ACC112 (cell line): ENCODE data around the gene ACVR2B.
"Not testable (repeated sequence)": the region's sequence is repeated elsewhere in the genome, so short reads cannot be mapped to it uniquely, and the experiment has no call there.

Experiments used
- H2AFZ ChIP-seq: fragments of 200-600 bp; sonication (generic); one replicate; pipeline ENCODE4 v1.6.0; 2017; ENCODE audit warnings: antibody characterized with exemption, low read length; ENCODE audit not compliant: unreplicated experiment
- H3K27ac ChIP-seq: fragments of 200-600 bp; sonication (generic); 2 replicates; pipeline ENCODE4 v1.5.1; 2014; ENCODE audit warnings: low read depth, mild to moderate bottlenecking, antibody characterized with exemption, low read length, moderate library complexity
- H3K27me3 ChIP-seq: fragments of 200-600 bp; sonication (generic); 2 replicates; pipeline ENCODE4 v1.6.1; 2014; ENCODE audit warnings: mild to moderate bottlenecking, antibody characterized with exemption, low read length, moderate library complexity, mixed read lengths; ENCODE audit not compliant: insufficient read depth
- H3K36me3 ChIP-seq: fragments of 200-600 bp; sonication (generic); 2 replicates; pipeline ENCODE4 v1.6.1; 2016; ENCODE audit warnings: mild to moderate bottlenecking, antibody characterized with exemption, low read length, moderate library complexity, mixed read lengths; ENCODE audit not compliant: insufficient read depth
- H3K4me1 ChIP-seq: fragments of 200-600 bp; sonication (generic); one replicate; pipeline ENCODE4 v1.6.1; 2016; ENCODE audit warnings: low read length, mixed read lengths; ENCODE audit not compliant: insufficient read depth, unreplicated experiment, control insufficient read depth
- H3K4me3 ChIP-seq: fragments of 200-600 bp; sonication (generic); 2 replicates; pipeline ENCODE4 v1.5.1; 2014; ENCODE audit warnings: mild to moderate bottlenecking, low read depth, low read length
- H3K79me2 ChIP-seq: fragments of 200-600 bp; sonication (generic); one replicate; pipeline ENCODE4 v1.6.0; 2016; ENCODE audit warnings: low read length; ENCODE audit not compliant: control insufficient read depth, unreplicated experiment, insufficient read depth

Gene ACVR2B

GRCh38 chr3:38453075-38453912 lies at the start of gene ACVR2B:
Gene ACVR2B, plus strand, starts transcription at chr3:38453890. Its CDS starts 433 bp downstream, at chr3:38454323.
- peak within 1 kb of the TSS; percentile 94 for H3K4me3 ChIP-seq
- no peak within 1 kb of the TSS for H3K27ac ChIP-seq
- peaks cover 4% of the 10 kb centered on the region for H3K4me1 ChIP-seq
- H3K79me2 ChIP-seq, result no peaks in the 10 kb centered on the region
- no peaks in the 10 kb centered on the region for H3K27me3 ChIP-seq
- no peaks in the 10 kb centered on the region for H3K36me3 ChIP-seq
- peak within 1 kb of the TSS; percentile 92 for H2AFZ ChIP-seq

- Histone ChIP-seq H2AFZ (no peak overlapping the region), H3K27me3 (no peaks in the 10 kb centered on the region), H3K4me3 (no peak overlapping the region), H3K27ac (no peak overlapping the region), H3K36me3 (peaks cover 14% of the 10 kb centered on the region; the same call in 1 of the 2 replicates), H3K4me1 (peaks cover 7% of the 10 kb centered on the region), H3K79me2 (no peaks in the 10 kb centered on the region)
Observed at GRCh38 chr3:38404286-38404685, 49.4 kb upstream of the ACVR2B start.

GRCh38 chr3:38411591-38411990 lies 42.1 kb upstream of the ACVR2B start:
- no peaks in the 10 kb centered on the region for H3K36me3 ChIP-seq
- H3K4me1 ChIP-seq, result no peaks in the 10 kb centered on the region
- H3K27me3 ChIP-seq, result no peaks in the 10 kb centered on the region
- no peak overlapping the region for H3K27ac ChIP-seq
- no peak overlapping the region for H2AFZ ChIP-seq
- no peaks in the 10 kb centered on the region for H3K79me2 ChIP-seq
- H3K4me3 ChIP-seq, result no peak overlapping the region

GRCh38 chr3:38420758-38421157 lies 32.9 kb upstream of the ACVR2B start:
- H3K27ac ChIP-seq, H3K36me3 ChIP-seq, H2AFZ ChIP-seq, H3K27me3 ChIP-seq, H3K79me2 ChIP-seq, H3K4me1 ChIP-seq, H3K4me3 ChIP-seq: not testable (repeated sequence)

GRCh38 chr3:38421679-38422336 lies 31.9 kb upstream of the ACVR2B start:
- H3K27ac ChIP-seq, result no peak overlapping the region
- no peaks in the 10 kb centered on the region for H3K27me3 ChIP-seq
- H3K36me3 ChIP-seq, result no peaks in the 10 kb centered on the region
- H2AFZ ChIP-seq, result no peak overlapping the region
- no peaks in the 10 kb centered on the region for H3K79me2 ChIP-seq
- no peaks in the 10 kb centered on the region for H3K4me1 ChIP-seq
- H3K4me3 ChIP-seq, result no peak overlapping the region

- not testable (repeated sequence) for H3K4me3 ChIP-seq, H3K27ac ChIP-seq, H2AFZ ChIP-seq, H3K4me1 ChIP-seq, H3K36me3 ChIP-seq, H3K79me2 ChIP-seq, H3K27me3 ChIP-seq
Observed at GRCh38 chr3:38426798-38427426, 26.8 kb upstream of the ACVR2B start.

- not testable (repeated sequence) for H2AFZ ChIP-seq, H3K27me3 ChIP-seq, H3K4me3 ChIP-seq, H3K4me1 ChIP-seq, H3K36me3 ChIP-seq, H3K27ac ChIP-seq, H3K79me2 ChIP-seq
Observed at GRCh38 chr3:38432871-38433658, 20.6 kb upstream of the ACVR2B start.

GRCh38 chr3:38433661-38434060 lies 20.0 kb upstream of the ACVR2B start:
- H3K4me3 ChIP-seq, result not testable (repeated sequence)

GRCh38 chr3:38438436-38439069 lies 15.1 kb upstream of the ACVR2B start:
- H2AFZ ChIP-seq, H3K27me3 ChIP-seq, H3K27ac ChIP-seq, H3K79me2 ChIP-seq, H3K36me3 ChIP-seq, H3K4me3 ChIP-seq, H3K4me1 ChIP-seq: not testable (repeated sequence)

More at GRCh38 chr3:38433661-38434060, 20.0 kb upstream of the ACVR2B start:
- not testable (repeated sequence) for H3K27ac ChIP-seq, H2AFZ ChIP-seq, H3K27me3 ChIP-seq, H3K4me1 ChIP-seq, H3K79me2 ChIP-seq, H3K36me3 ChIP-seq

GRCh38 chr3:38443205-38443604 lies 10.5 kb upstream of the ACVR2B start:
- not testable (repeated sequence) for H3K36me3 ChIP-seq, H2AFZ ChIP-seq, H3K79me2 ChIP-seq, H3K27me3 ChIP-seq, H3K4me1 ChIP-seq, H3K27ac ChIP-seq, H3K4me3 ChIP-seq
